HG02852 (cell line): ENCODE measurements around the gene LNX1.

Source experiments
- ATAC-seq: cut with Tn5 transposase; IDR thresholded peaks from one replicate; pipeline ENCODE4 v1.9.1; 2021; ENCODE audit warnings: mild to moderate bottlenecking, moderate library complexity; ENCODE audit not compliant: unreplicated experiment

The LNX1 gene

DNA sequence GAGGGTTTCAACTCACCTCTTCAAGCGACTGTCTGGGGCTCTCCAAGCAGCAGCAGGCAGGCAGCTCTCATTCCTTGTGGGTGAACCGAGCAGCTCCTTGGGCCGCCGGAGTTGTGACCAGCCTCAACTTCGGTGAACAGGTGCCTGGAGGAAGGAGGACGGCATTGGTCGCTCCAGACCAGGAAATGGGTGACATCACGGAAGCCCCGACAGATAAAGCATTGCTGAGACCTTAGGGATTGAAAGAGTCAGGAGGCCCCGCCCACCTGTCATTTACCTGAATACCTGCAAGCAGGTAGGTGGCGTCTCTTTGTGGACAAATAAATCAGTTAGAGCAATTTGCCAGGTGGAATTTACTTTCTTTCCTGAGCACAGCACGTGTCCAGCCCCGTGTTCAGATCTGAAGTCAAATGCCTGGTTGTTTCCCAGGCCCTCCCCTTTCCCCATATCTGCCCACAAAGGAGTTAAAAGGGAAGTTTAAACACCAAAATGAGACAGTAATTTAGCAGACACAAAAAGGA lies at the start of gene LNX1:
TSS of gene LNX1 (minus strand) at position 115 of the 521 bp plus-strand sequence. CDS start 17,484 bp downstream, outside the sequence.
- ATAC-seq = no peak

DNA sequence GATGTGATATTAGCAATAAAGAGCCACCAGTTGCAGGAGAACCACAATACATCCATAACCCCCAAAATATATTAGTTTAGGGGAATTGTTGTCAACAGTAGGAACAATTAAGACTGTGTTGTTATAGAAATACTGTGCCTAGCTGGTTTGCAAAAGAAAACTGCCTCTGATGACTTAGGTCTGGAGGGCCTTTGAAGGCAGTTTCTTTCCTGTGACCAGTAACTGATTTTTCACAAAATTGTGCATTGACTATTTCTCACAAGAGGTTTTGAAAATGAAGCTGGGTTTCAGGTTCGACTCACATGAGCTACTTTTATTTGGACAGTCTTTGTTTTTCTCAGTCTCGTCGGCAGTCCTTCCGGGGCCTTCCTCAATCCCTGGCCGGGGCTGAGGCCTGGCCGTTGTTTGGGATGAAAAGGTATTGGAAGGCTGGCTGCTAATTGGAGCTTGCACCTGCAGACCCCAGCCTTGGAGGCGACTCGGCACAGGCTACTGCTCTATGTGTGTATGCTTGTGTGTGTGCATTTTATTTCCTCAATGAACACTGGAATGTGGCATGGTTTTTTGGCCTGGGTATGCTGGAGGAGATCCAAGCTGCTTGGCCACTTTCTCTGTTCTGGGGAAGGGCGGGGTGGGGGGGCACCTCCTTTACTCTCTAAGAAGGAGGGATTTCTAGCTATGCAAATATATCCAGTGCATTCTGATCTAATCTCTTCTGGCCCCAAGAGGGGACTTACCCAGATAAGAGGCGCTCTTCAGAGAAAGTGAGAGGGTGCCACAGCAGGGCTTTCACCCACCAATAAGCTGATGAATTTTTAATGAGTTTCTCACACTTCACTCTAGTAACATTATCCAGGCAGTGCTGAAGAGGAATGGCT lies 49.5 kb upstream of the LNX1 start:
- peak; percentile 75 for ATAC-seq

DNA sequence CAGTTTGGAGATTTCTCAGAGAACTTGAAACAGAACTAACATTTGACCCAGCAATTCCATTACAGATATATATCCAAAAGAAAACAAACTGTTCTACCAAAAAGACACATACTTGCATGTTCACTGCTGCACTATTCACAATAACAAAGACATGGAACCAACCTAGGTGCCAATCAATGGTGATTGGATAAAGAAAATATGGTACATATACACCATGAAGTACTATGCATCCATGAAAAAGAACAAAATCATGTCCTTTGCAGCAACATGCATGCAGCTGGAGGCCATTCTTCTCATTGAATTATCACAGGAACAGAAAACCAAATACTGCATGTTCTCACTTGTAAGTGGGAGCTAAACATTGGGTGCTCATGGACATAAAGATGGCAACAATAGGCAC lies 47.6 kb upstream of the LNX1 start:
- ATAC-seq = no peak

DNA sequence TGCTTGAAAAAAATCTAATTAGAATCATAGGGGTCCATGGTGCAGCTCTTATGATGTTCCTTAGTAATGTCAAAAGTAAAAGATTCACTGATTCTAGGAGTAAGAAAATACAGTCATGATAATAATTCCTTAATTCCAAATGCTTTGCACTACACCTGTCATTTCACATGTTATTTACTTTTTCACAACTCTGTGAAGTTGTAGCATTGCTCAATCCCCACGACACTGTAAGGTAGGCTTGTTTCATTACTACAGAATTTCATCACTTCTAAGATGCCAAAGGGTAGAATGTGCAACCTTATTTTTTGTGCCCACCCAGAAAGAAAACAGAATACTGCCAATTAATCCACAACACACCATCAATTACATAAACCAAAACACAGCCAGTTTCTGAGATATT lies 46.1 kb upstream of the LNX1 start:
- no peak for ATAC-seq

DNA sequence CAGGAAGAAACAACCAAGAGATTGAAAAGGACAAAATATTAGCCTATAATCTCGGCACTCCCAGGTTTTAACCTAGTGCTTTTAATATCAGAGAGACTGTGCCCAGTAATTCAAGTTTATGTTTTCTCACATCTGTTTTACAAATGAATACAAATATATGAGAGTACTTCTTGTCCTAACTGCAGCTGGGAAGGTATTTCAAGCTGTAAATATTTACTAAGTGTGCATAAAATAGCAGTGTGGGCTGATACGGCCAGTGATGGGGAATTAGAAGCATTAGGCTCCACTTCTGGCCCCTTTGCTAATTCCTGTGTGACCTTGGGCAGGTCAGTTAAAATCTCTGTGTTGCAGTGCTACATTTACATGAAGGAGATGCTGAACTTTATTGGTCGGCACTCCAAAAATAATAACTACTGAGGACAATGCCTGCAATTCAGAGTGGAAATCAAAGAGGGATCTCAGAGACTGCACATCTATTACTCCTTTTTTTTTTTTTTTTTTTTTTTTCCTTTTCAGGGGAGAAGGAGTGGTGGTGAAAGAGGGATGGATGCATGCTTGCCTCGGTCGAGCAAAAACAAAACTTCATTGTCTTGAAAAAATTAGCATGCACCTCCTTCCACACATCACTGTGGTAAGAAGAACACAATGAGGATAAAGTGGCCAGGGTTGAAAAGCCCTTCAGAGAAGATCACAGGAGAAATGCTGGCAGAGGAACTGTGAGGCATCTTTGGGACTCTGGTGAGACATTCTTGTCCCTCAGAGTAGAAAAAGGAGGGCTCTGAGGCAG lies 44.6 kb upstream of the LNX1 start:
- ATAC-seq = no peak

DNA sequence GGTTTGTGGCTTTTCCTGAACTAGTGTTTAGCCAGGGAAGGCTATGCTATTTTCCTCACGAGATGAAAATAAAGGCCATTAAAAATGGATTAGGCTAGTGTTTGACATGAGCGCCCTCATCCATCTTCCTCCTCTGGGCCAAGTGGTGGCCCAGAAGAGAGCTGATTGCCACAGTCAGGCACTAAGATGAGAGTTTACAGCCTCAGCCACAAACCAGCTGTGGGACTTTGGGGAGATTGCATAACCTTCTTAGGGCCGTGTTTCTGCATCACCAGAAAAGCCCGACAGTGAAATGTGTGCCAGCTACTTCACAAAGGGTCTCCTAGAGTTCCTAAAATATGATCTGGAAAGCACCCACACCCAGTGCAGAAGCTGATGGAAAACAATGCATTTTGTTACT lies 42.3 kb upstream of the LNX1 start:
- no peak for ATAC-seq

DNA sequence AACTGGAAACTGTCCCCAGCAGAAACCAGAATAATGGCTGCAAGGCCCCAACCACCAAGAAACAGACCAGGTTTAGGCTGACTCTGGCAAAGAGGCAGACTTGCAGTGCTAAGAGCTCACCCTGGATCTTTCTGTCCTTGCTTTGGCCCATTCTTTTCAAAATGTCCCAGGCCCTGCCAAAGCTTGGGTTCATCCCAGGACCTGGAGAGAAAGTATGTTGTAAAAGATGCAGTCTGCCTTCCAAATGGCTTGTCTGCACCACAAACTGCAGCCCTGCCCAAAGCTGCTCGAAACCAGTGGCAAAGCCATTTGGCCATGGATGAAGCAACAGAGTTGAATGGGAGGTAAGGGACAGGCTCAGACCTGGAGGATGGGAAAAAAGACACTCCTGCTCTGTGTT lies 38.0 kb upstream of the LNX1 start:
- no peak for ATAC-seq

DNA sequence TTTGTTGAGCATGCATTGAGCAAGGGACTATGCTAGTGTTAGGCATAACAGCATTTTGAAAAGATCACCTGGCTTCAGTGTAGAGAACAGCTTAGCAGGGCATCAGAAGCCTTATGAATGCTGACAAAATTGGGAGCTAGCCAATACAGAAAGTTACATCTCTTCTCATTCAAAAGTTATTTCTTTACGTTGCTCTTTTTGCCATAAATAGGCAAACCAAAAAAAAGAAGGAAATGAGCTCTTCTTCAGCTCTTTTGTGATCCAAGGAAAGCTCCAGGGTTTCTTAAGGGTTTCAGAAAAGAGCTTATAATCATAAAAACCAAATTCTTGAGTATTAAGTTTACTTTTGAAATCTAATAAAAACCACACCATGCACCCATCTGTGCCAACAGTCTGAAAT lies 35.2 kb upstream of the LNX1 start:
- no peak for ATAC-seq

DNA sequence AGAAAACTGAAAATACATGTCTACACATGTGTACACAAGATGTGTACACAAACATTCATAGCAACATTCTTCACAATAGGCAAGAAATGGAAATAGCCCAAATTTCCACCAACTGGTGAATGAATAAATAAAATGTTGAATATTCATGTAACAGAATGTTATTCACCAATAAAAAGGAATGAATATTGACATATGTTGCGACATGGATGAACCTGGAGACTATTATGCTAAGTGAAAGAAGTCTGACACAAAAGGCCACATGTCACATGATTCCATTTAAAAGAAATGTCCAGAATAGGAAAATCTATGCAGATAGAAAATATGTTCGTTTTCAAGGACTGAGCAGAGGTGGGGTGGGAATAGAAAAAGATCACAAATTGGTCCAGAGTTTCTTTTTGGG lies 34.6 kb upstream of the LNX1 start:
- no peak for ATAC-seq

DNA sequence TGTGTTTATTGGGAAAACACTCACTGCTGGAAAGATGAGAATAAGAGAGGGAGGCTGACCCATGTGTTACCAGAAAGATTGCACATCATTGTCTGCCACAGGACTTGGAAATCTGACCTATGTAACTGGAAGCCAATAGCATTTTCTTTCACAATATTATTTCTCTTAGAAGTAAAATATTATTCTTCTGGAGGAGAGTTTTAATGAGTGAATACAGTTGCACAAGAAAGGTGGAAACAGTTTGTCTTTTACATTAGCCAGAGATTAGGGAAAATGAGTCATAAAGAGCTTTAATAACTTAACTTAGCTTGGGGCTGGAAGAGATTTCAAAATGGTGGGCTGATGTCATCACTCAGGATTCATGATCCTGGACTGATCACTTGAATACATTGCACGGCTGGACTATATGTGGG lies 31.5 kb upstream of the LNX1 start:
- no peak for ATAC-seq

DNA sequence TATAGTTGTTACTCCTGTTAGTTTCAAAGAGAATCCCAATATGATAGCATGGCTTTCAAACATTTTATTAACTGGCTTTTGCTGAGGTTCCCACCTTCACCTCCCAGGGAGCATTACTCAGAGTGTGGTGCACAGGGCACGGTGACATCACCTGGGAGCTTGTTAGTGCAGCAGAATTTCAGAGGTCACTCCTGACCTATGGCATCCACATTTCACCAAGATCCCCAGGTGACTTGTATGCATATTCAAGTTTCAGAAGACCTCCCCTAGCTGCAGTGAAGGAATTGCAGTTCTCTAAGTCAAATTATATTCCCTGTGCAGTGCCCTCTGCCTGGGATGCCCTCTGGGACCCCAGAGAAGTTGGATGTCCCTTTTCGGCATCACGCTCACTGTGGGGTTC lies 29.7 kb upstream of the LNX1 start:
- no peak for ATAC-seq

DNA sequence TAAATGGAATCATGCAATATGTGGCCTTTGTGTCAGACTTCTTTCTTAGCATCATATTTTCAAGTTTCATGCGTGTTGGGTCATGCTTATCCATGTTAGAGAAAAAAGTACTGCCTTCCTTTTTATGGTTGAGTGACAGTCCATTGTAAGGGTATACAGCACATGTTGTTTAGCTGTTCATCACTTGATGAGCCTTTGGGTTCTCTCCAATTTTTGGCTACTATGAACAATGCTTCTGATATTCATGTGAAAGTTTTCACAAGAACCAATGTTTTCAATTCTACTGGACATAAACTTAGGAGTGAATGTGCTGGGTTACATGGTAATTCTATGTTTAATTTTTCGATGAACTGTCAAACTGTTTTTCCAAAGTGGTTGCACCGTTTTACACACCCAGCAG lies 28.1 kb upstream of the LNX1 start:
- no peak for ATAC-seq

DNA sequence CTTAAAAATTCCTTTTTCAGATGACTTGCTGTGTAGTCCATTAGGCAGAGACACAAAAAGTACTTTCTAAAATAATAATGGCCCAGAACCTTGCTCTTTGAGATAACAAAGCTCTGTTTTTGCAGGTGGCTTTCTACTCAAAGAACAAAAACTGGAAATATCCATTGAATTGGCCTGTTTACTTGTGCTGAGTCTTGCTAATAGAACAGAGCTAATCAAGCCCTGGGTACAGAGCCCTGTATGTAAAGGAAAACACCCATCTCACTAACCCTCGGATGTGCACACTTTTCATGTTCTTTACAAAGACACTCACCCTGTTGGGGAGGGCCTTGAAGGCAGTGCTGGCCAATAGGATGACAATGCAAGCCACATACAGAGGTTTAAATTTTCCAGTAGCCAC lies 27.0 kb upstream of the LNX1 start:
- ATAC-seq = no peak

DNA sequence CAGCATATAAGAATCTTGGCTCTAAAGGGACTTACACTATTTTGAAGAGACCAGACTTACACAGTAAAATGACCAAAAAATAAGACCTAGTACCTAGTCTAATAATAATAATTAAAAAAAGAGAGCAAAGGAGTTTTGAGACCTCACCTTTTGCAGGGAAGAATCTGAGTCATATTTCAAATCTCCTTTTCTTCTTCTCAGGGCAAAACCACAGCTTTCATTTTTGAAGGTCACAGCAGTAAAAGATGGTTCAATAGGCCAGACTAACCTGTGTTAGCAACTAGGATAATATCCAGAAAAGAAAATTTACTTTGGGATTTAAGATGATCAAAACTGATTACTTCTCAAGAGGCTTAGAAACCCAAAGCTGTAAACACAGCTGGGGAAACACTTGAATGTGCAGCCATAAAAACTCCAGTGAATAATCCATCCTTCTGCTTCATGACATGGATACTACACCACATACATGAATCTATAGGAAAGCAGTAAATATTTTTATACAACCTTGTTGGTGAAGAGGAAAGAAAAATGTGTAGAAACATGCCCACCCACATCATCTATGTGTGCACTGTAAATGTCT lies 25.9 kb upstream of the LNX1 start:
- ATAC-seq = no peak

DNA sequence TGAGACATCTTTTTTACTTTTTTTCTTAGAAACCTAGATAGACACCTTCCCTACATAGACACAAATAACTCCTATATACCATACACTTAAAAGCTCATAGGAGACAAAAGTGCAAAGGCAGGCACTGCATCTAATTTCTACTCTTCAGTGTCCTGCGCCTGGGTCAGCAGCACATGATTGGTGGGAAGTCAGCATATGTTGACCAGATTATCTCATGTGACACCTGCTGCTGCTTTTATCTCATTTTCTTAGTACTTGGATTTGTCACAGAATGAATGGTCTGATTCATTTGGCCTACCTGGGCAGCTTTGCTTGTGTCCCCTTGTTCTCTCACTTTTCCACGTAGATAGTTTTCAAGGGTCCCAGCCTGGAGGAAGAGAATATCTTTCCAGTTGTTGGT lies 24.9 kb upstream of the LNX1 start:
- ATAC-seq = no peak

DNA sequence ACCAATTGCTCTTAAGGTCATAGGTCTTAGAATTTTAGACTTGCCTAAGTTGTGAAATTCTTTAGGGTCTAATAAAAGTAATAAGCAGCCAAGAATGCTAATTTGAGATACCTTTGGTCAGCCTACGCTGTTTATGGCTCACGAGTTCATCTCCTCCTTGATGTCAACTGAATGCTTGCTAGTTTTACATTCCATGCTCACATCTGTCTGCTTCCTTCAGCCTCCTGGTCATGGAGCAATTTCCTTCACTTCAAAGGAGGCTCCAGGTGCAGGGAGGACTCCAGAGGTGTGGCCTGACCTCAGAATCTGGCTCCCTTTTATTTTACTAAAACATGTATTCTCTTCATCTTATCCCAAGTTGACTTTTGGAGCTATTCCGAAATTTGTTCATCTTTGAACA lies 23.3 kb upstream of the LNX1 start:
- ATAC-seq = no peak

DNA sequence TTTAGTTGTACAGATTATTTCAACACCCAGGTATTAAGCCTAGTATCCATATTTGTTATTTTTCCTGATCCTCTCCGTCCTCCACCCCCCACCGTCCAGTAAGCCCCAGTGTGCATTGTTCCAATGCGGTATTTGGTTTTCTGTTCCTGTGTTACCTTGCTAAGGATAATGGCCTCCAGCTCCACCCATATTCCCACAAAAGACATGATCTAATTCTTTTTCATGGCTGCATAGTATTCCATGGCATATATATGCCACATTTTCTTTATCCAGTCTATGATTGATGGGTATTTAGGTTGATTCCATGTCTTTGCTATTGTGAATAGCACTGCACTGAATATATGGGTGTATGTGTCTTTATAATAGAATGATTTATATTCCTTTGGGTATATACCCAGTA lies 22.1 kb upstream of the LNX1 start:
- no peak for ATAC-seq

DNA sequence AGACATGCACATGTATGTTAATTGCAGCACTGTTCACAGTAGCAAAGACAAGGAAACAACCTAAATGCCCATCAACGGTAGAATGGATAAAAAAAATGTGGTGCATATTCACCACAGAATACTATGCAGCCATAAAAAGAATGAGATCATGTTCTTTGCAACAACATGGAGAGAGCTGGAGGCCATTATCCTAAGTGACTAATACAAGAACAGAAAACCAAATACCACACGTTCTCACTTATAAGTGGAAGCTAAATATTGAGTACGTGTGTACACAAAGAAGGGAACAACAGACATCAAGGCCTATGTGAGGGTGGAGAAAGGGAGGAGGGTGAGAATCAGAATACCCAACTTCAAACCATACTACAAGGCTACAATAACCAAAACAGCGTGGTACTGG lies 17.4 kb upstream of the LNX1 start:
- no peak for ATAC-seq

DNA sequence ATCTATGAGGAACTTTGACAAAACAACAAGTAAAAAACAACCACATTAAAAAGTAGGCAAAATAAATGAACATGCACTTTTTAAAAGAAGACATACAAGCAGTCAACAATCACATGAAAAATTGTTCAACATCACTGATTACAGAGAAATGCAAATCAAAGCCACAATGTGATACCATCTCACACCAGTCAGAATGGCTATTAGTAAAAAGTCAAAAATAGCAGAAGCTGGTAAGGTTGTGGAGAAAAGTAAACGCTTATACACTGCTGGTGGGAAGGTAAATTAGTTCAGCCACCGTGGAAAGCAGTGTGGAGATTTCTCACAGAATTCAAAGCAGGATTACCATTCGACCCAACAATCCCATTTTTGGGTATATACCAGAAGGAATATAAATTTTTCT lies 17.0 kb upstream of the LNX1 start:
- ATAC-seq = no peak

DNA sequence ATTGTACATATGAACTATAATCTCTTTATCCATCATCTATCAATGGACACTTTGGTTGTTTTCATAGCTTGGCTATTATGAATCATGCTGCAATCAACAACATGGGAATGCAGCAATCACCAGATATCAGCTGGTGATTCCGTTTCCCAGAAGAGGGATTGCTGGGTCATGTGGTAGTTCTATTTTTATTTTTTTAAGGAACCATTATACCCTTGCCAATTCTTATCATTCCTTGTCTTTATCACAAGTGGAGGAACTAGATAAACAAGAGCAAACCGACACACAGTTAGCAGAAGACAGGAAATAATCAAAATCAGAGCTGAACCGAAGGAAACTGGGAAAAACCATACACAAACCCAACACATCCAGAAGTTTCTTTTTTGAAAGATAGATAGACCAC lies 14.5 kb upstream of the LNX1 start:
- no peak for ATAC-seq

DNA sequence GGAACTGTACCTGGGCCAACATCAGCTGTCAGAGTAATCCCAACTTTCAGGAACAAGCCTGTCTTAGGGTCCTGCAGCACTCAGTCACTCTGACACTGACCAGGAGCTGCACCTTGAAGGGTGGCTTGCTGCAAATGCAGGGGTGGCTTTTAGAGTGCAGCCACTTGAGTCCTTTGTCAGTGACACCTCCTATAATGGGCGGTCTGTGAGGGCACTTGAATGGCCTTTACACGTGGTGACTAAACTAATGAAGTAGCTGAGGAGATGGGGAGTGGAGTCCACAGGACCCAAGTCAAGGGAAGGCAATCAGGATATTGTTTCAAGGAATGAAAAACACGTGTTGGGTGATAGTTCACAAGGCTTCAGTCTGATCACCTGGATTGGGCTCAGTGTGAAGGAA lies 11.1 kb upstream of the LNX1 start:
- no peak for ATAC-seq
